Prostate gland (tissue), 2 donors: ENCODE measurements around the gene BZW2.

Experiments used
- CTCF ChIP-seq, 4 experiments: fragments of 200-600 bp in 2 of 4; fragments of 450-650 bp in 2 of 4; sonication (generic) in 2 of 4; IDR thresholded peaks; 1 replicate in 3 of 4; 2 replicates in 1 of 4; pipeline ENCODE4 v1.5.1; 2016 to 2019; ENCODE audit warnings: antibody characterized with exemption in 4 of 4, mild to moderate bottlenecking in 2 of 4, moderate library complexity in 2 of 4
- POLR2AphosphoS5 ChIP-seq: sonication (generic); formaldehyde crosslinking; IDR thresholded peaks from one replicate; pipeline ENCODE4 v1.6.1; 2017; ENCODE audit warnings: antibody characterized with exemption

- TF ChIP-seq CTCF (IDR thresholded peaks at IDR 0.05), result no peak
- TF ChIP-seq POLR2AphosphoS5, result no peak
Measured at GRCh38 chr7:16730937-16731336, 85.0 kb downstream of the BZW2 start.
